ENCODE results near the gene FIS1.
A peak's percentile ranks its signal among the peaks of the same experiment; 100 is the strongest.
"Not testable (repeated sequence)": the region's sequence is repeated elsewhere in the genome, so short reads cannot be mapped to it uniquely, and the experiment has no call there.

The FIS1 gene

DNA sequence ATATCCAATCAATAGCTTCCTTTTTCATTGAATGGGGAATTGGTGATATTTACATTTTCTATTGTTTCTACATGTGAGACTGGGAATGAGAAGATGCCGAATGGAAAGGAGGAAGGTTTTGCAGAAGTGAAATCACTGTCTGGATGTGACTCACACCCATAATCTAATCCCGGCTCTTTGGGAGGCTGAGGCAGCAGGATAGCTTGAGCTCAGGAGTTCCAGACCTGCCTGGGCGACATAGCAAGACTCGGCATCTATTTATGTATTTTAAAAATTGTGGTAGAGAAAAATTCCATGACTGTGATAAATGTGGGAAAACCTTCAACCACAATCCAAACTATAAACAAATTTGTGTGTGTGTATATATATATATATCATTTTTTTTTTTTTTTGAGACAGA lies 10.9 kb upstream of the FIS1 start:
- no peak for DNase-seq

DNA sequence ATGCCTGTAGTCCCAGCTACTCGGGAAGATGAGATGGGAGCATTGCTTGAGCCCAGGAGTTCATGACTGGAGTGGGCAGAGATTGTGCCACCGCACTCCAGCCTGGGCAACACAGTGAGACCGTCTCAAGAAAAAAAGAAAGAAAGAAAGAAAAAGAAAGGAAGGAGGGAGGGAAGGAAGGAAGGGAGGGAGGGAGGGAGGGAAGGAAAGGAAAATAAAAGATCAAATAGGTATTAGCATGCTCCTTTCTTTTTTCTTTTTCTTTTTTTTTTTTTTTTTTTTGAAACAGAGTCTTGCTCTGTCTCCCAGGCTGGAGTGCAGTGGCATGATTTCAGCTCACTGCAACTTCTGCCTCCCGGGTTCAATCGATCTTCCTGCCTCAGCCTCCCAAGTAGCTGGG lies 8.3 kb upstream of the FIS1 start:
- not testable (repeated sequence) for DNase-seq

DNA sequence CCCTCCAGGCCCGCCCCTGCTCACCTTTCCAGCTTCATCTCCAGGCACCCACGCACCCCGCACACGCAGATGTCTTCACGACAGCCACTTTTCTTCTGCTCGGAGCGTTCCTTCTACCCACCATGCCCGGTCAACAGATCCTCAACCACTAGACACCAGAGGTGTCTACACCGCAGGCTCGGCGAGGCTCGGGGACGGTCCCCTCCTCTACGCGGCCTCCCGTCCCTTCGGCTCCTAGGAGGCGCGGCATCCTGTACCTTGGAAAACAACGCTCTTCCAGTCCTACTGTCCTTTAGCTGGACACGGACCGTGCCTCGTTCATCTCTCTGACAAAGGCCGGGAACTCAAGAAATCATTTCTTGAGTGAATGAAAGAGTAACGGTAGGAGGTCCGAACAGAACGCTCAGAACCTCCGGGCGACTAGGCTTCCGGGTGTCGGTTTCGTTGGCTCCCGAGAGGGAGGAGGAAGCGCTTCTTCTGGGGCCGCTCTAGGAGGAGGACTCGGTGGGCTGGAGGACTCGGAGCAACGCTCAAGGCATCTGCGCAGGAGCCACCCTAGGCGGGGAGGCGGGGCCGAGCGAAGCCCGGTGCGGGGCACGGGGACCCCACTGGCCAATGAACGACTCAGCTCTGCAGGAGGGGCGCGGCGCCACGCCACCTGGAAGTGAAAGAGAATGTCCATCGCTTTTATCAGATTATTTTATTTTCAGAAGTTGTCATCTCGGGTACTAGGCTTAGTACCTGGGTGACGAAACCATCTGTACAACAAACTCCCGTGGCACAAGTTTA lies 7.2 kb upstream of the FIS1 start:
- DNase-seq: peak; percentile 98

DNA sequence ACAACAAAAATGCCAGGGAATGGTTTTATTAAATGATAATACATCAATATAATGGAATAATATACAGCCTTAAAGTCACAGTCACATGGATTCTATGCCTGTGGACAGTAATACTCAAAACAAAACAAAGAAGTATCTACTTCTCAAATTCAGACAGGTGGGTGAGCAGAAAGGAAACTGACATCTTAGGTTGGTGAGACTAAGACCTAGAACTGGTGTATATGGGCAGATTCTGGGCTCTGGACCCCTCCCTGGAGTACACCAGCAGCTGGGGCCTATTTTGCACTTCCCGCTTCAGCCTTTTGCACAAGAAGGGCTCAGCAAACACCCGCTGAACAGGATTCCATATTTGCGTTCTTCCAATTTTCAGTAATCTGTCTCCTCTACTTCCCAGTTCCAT lies 5.4 kb upstream of the FIS1 start:
- no peak for DNase-seq

DNA sequence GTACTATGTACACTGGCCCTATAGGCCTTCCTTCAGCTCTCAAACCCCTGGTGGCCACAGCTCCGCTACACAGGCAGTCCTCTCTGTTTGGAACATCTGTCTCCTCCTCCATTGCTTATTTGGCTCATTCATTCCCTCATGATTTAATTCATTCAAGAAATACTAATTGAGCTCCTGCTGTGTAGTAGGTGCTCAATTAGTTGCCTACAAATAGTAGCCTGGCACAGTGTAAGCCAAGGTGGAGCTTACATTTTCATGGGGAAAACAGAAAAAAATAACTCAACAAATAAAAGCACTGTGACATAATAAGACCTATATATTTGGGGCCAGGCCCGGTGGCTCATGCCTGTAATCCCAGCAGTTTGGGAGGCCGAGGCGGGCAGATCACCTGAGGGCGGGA lies 3.4 kb upstream of the FIS1 start:
- no peak for DNase-seq

DNA sequence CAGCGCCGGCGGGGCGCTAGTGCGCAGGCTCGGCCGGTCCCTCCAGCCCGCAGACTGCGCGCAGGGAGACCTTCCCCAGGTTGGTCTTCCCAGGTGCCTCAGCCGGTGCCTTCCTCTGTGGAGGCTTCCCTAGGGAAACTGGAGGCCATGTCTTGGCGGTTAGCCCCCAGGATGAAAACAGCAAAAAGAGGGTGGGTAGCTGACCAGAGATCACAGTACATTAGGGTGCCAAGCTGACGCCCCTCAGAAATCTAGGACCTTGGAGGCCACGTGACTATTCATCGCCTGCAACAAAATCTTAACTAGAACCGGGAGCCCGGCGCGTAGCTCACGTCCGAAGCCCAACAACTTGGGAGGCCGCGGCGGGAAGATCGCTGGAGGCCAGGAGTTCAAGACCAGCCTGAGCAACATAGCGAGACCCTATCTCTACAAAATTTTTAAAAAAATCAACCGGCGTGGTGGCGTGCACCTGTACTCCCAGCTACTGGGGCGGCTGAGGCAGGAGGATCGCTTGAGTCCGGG lies 327 bp upstream of the FIS1 start:
- no peak for DNase-seq

DNA sequence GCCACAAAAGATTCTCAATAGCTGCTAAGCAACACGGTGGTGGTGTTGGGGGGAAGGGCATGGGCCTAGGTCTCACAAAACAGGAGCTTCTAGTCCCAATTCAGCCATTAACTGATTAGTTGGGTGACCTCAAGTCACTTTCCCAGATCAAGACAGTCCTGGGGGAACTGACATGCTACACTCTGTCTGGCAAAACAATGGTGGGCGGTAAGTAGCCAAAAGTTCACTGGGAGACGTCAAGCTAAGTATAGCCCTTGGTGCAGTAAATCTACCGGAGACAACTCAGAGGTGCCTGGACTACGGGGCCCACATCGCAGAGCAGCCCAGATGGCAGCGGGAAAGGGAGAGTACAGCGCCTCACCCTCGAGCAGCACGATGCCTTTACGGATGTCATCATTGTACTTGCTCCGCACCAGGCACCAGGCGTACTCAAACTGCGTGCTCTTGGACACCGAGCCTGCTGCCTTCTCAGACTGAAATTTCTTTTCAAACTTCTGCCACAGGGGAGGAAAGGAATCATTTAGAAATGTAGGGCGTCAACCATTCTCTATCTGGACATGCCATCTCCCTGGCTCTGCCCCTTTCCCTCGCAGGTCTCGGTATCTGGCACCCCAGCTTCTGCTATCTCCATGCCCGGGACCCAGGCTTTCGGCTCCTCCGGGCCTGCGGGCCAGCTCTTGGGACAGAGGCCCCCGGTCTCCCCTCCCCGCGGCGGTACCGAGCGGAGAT lies 1.1 kb downstream of the FIS1 start:
- DNase-seq: peak; percentile 27

DNA sequence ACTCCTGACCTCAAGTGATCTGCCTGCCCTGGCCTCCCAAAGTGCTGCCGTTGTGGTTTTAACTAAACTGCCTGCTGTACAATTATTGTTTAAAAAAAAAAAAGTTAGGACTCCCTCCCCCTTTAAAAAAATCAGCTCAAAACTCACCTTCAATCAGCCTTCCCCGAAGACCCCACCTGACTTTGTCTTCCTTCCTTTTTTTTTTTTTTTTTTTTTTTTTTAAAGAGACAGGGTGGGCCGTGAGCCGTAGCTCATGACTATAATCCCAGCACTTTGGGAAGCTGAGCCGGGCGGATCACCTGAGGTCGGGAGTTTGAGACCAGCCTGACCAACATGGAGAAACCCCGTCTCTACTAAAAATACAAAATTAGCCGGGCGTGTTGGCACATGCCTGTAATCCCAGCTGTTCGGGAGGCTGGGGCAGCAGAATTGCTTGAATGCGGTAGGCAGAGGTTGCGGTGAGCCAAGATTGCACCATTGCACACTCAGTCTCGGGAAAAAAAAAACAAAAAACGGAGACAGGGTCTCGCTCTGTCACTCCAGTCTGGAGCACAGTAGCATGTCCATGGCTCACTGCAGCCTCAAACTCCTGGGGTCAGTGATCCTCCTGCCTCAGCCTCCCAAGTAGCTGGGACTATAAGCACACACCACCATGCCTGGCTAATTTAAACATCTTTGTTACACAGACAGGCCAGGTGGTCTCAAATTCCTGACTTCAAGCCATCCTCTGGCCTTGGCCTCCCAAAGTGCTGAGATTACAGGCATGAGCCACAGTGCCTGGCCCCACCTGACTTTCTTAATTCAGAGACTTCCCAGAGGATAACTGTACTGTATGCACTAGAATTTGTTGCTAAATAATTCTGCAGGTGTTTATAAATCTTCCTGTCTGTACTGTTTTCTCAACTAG lies 3.2 kb downstream of the FIS1 start:
- DNase-seq: no peak

DNA sequence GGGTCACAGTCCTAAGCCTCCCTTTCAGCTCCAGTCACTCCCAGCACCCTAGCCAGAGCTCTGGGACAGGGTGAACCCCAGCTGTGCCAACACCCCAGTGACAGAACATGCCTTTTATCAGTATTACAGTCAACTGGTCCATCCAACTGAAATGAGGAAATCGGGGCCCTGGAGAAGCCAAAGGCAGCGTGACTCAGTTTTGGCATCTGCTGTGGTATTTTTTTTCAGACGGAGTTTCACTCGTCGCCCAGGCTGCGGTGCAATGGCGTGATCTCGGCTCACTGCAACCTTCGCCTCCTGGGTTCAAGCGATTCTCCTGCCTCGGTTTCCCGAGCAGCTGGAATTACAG lies 3.9 kb downstream of the FIS1 start:
- no peak for DNase-seq

DNA sequence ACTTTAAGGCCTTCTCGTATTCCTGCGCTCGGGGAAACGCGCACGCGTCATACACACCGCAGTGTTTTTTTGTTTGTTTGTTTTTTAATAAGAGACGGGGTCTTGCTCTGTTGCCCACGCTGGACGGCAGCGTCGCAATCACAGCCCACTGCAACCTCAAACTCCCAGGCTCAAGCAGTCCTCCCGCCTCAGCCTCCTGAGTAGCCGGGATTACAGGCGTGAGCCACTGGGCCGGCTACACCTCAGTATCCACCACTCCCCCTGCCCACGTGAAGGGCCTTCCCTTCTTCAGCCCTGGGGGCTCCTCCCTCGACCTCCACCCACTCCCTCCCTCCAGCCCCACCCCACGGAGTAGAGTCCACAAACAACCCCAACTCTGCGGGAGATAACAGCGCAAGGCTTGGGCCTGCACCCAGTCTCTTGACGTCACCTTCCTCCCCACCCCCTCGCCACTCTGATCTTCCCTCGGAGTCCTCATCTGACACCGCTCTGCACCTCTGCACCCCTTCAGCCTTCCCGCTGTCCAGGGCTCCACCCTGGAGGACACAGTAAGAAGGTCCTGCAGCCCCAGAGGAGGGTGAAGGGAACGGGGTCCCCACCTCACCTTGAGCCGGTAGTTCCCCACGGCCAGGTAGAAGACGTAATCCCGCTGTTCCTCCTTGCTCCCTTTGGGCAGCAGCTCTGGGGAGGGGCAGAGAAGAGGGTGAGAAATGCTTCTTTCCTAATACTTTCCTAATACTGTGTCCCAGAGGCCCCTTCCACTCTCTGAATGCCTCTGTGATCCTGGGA lies 4.5 kb downstream of the FIS1 start:
- DNase-seq: no peak

DNA sequence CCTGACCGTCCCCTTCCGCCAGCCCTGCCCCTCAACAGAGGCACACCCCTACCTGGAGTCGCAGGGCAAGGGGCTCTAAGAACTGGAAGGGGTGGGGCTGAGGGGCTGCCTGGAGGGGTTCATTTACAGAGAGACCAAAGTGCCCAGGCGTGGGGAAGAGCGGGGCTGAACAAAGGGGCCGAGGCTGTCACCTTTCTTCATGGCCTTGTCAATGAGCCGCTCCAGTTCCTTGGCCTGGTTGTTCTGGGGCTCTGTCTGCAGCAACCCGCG lies 5.0 kb downstream of the FIS1 start:
- no peak for DNase-seq

DNA sequence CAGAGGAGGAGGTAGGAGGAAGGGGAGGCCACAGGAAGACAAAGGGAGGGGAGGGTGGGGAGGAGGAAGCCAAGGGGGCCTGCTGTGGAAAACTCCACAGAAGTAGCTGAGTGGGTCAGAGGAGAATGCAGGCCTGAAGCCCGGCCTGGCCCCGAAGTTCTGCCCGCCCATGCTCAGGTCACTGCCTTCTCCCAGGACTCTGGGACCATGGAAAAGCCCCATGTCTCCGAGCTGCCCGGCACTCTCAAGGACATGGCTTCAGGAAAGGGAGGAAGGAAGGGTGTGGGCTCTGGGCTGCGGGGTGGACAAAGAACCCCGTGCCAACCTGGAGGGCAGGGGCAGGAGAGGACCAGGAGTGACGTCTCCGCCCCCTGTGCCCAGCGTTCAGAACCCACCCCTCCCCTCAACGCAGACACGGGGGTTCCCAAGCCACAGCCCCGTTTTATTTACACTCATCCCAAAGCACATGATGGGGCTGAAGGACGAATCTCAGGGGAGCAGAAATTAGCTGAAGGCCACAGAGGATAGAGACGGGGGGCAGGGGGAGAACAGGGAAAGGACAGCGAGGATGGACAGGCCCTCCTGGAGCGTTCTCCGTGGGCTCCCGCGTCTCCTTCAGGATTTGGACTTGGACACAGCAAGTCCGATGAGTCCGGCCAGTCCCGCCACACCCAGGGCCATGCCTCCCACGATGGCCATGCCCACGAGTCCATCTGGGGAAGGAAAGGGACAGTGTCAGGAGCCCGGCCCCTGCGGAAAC lies 5.5 kb downstream of the FIS1 start:
- no peak for DNase-seq

DNA sequence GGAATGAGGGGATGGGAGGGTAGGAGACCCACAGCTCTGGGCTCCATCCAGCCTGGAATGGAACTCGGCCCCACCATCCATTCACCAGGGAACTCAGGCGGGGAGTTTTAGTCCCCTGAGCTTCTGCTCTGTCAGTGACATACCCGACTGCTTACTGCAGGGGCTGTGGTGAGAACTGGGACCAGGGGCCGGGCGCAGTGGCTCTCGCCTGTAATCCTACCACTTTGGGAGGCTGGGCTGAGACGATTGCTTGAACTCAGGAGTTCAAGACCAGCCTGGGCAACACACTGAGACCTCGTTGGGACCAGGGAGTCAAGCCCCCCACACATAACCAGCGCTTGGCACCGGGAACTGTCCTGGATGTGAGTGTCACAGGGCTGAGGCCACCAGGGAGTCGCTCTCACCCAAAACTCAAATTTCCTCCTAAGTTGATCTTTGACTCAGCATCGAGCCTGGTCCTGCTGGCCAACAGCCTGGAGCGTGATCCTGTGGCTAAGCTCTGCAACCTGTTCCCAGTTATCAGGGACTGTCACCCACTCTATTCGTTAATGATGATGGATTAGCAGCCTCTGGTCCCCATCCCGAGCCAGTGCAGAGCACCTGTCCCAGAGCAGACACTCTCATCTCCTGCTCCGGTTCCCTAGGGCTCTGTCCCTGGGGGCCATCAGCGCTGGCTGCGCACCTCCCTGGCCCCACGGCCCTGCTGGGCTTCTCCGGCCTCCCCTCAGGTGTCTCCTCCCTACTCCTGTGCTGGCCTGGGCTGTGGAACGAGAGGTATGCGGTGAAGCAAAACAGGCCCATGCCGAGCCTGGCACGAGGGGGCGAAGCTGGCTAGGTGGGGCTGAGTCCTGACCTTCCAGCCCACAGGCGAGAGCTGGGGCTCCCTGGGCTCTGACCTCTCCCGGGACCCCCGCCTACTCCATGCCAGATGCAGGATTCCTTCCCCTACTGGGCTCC lies 6.4 kb downstream of the FIS1 start:
- peak; percentile 74 for DNase-seq

DNA sequence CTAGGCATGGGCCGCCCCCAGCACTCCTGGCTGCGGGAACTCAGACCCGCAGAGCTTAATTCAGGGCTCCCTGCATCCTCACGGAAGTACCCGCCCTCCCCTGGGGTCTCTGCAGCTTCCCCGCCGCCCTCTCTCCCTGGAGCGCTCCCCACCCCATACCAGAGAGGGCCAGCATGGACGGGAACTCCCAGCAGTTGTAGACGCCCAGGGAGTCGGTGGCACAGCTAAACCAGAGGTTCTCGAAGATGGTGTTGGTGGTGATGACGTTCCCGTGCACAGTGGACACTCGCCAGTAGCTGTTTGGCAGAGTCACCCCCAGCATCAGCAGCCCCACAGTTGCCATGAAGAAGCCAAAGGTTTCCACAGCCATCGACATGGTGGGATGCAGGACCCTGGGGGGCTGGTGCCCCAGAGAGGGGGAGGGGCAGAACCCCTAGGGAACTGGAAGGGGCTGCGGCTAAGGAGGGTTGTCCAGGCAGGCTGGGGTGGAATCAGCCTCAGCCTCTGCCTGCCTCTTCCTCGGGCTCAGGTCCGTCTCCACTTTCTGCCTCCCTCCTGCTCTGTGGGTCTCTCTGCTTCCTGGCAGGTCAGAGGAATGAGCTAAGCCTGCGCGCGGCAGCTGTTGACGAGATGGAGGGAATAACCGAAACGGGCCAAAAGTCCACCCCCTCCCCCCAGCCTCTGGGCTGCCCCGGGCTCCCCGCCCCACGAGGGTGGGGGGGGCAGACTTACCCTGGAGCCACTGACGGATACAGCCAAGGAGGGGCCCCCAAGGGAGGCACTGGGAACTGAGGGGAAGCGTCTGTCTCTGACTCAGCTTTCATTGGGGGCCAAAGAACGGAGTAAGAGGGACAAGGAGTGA lies 7.4 kb downstream of the FIS1 start, which contains the start of gene CLDN15:
TSS of gene CLDN15 (minus strand) at position 597 of the 862 bp plus-strand sequence. CDS start at position 376, 221 bp downstream.
- peak; percentile 56 for DNase-seq

DNA sequence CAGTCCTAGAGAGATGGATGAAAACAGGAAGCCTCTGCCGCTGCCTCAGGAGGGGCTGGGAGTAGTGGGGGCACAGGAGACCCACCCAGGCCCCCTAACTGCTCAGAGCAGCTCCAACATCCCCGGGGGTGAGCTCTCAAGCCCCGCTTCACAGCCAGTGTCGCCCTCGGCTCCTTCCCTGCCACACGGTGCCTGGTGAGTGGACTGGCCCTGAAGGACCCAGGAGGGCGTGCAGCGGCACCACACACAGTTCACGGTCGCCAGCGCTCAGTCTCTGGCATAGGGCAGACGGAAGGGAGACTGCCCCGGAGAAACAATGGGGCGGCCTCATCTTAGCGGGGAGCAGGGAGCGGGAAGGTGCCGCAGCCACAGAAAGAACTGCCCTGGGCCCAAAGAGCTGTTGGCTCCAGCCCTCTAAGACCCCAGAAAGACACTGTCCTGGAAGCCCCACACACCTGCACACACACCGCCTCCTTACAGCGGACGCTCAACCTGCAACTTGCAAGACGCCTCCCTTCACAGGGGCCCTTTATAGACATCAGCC lies 8.5 kb downstream of the FIS1 start:
- DNase-seq: no peak

DNA sequence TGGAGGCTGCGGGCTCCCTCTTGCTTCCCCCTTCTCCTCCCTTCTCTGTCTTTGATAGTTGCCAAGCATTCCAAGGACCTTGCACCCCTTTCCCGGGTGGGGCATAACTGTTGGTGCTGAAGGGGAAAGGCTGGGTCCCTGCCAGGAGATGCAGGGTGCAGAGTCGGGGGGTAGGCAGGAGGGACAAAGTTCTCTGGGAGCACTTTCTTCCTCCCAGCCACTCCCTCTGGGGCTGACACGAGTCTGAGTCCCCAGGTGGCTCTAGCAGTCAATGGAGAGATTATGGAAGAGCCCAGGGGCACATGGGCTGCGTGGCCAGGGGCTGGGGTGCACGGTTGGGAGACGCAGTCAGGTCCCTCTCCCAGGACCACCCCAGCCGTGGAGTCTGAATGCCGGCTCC lies 9.4 kb downstream of the FIS1 start:
- DNase-seq: no peak

DNA sequence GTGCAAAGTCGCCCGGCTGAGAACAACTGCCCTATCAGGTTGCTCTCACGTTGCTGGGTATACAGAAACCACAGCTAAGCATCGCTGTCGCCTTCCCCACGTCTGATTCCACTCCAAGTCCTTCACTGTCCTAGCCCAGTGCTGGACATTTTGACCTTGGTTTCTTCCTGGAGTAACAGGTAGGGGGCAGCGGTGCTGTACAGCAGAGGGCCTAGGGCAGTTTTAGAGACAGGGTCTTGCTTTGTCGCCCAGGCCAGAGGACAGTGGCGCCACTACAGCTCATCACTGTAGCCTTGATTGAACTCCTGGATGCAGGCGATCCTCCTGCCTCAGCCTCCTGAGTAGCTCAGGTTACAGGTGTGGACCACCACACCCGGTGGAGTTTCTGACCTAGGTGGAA lies 9.8 kb downstream of the FIS1 start:
- peak; percentile 35 for DNase-seq

DNA sequence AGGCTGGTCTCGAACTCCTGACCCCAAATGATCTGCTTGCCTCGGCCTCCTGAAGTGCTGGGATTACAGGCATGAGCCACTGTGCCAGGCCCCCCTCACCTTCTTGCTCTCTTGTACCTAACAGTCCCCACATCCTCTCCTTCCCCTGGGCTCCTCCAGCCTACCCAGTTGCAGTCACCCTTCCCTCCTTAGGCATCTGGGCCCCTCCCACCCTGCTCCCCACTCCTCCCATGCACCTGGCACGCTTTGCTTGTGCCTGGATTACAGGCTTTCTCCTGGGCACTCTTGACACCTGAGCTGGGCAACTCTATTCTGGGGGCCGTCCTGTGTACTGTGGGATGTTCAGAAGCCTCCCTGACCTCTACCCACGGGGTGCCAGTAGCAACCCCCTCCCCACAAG lies 10.2 kb downstream of the FIS1 start:
- no peak for DNase-seq

DNA sequence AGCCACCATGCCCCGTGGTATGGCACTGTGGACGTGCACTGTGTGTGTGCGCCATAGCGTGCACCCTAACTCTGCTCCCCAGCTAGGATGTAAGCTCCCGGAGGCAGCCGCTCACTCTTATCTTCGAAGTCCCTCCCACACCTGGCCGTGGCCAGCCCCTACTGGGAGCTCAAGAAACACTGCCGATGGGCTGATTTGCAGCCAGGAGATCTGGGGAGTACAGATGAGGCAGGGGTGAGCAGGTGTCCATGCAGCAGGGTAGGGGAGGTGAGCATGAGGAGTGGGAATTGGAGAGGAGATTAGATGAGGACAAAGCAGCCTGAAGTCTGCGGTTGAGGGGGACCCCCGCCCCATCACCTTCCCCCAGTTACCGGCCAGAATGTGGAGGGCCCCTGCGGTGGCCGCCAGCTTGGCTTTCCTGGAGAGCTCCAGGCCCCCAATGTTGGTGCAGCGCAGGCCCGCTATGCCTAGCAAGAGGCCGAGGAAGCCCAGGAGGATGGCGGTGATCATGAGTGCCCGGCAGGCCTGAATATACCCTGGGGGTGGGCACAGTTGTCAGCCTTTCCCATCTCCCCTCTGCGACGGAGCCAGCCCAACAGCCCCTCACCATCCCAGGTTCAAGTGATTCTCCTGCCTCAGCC lies 10.9 kb downstream of the FIS1 start:
- DNase-seq: no peak
